Measurements from ENCODE around the gene RXRA.
"Not testable (repeated sequence)": the region's sequence is repeated elsewhere in the genome, so short reads cannot be mapped to it uniquely, and the experiment has no call there.

DNA sequence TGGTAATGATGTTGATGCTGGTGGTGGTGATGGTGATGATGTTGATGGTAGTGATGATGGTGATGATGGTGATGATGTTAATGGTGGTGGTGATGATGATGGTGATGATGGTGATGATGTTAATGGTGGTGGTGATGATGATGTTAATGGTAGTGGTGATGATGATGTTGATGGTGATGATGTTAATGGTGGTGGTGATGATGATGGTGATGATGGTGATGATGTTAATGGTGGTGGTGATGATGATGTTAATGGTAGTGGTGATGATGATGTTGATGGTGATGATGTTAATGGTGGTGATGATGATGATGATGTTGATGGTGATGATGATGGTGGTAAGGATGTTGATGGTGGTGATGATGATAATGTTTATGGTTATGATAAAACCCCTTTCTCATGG, 20.2 kb upstream of the RXRA start:
- not testable (repeated sequence) for TF ChIP-seq CTCF (IDR thresholded peaks at IDR 0.05; ENCODE audit: insufficient read depth, low read length, poor library complexity, severe bottlenecking); EZH2phosphoT487 (conservative IDR thresholded peaks at IDR 0.05; ENCODE audit: low read length)

Data from SU-DHL-6 (cell line).